ENCODE data around the gene C1QTNF8.

- TF ChIP-seq, protein P1, sequence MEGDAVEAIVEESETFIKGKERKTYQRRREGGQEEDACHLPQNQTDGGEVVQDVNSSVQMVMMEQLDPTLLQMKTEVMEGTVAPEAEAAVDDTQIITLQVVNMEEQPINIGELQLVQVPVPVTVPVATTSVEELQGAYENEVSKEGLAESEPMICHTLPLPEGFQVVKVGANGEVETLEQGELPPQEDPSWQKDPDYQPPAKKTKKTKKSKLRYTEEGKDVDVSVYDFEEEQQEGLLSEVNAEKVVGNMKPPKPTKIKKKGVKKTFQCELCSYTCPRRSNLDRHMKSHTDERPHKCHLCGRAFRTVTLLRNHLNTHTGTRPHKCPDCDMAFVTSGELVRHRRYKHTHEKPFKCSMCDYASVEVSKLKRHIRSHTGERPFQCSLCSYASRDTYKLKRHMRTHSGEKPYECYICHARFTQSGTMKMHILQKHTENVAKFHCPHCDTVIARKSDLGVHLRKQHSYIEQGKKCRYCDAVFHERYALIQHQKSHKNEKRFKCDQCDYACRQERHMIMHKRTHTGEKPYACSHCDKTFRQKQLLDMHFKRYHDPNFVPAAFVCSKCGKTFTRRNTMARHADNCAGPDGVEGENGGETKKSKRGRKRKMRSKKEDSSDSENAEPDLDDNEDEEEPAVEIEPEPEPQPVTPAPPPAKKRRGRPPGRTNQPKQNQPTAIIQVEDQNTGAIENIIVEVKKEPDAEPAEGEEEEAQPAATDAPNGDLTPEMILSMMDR (IDR thresholded peaks at IDR 0.05), result no peak
- no peak for TF ChIP-seq POLR2A (IDR thresholded peaks at IDR 0.05)
Observed at GRCh38 chr16:1129106-1129960, 33.3 kb upstream of the C1QTNF8 start.

Data from prostate gland (tissue), 2 donors.